Measurements from ENCODE around the gene ANKRD33B.
"Not testable (repeated sequence)": the region's sequence is repeated elsewhere in the genome, so short reads cannot be mapped to it uniquely, and the experiment has no call there.

The ANKRD33B gene

GRCh38 chr5:10537624-10538023 lies 26.2 kb upstream of the ANKRD33B start:
- no peak for FAIRE-seq

GRCh38 chr5:10538103-10538788 lies 25.6 kb upstream of the ANKRD33B start:
- FAIRE-seq = no peak

- no peak for FAIRE-seq
These were observed 24.8 kb upstream of the ANKRD33B start for GRCh38 chr5:10538789-10539686.

GRCh38 chr5:10539687-10539998 lies 24.2 kb upstream of the ANKRD33B start:
- FAIRE-seq = no peak

GRCh38 chr5:10540036-10540544 lies 23.8 kb upstream of the ANKRD33B start:
- FAIRE-seq = no peak

GRCh38 chr5:10540951-10541646 lies 22.8 kb upstream of the ANKRD33B start:
- no peak for FAIRE-seq

- no peak for FAIRE-seq
These were observed 21.8 kb upstream of the ANKRD33B start for GRCh38 chr5:10542055-10542550.

GRCh38 chr5:10543585-10544040 lies 20.3 kb upstream of the ANKRD33B start:
- no peak for FAIRE-seq

GRCh38 chr5:10545084-10545483 lies 18.8 kb upstream of the ANKRD33B start:
- FAIRE-seq = no peak

- no peak for FAIRE-seq
These were observed 17.7 kb upstream of the ANKRD33B start for GRCh38 chr5:10546186-10546585.

GRCh38 chr5:10548418-10549122 lies 15.3 kb upstream of the ANKRD33B start:
- FAIRE-seq = no peak

GRCh38 chr5:10549123-10549514 lies 14.8 kb upstream of the ANKRD33B start:
- not testable (repeated sequence) for FAIRE-seq

- no peak for FAIRE-seq
These were observed 13.5 kb upstream of the ANKRD33B start for GRCh38 chr5:10550222-10550995.

GRCh38 chr5:10551782-10552138 lies 12.1 kb upstream of the ANKRD33B start:
- FAIRE-seq = no peak

- FAIRE-seq = no peak
These were observed 11.4 kb upstream of the ANKRD33B start for GRCh38 chr5:10552183-10553143.

GRCh38 chr5:10553476-10553875 lies 10.4 kb upstream of the ANKRD33B start:
- no peak for FAIRE-seq

GRCh38 chr5:10555277-10555684 lies 8.6 kb upstream of the ANKRD33B start:
- FAIRE-seq = no peak

- FAIRE-seq = no peak
These were observed 7.5 kb upstream of the ANKRD33B start for GRCh38 chr5:10556289-10556807.

- FAIRE-seq = no peak
These were observed 6.8 kb upstream of the ANKRD33B start for GRCh38 chr5:10556893-10557746.
